H1 (cell line): ENCODE measurements around the gene SEZ6. TPM values are rescaled to one million over a fixed set of nuclear protein-coding genes. Genes with fewer than 3 reads are reported as not detected.

Source experiments
- CTCF ChIA-PET: fragments of 300-600 bp; sonication (Branson Sonifier 250); formaldehyde crosslinking; loops from one replicate; lab custom pipeline; 2021; ENCODE audit not compliant: partially characterized antibody; lab: Charles Lee
- POLR2A ChIA-PET: fragments of 300-600 bp; sonication (Branson Sonifier 250); formaldehyde crosslinking; loops from one replicate; lab custom pipeline; 2021; ENCODE audit warnings: inconsistent platforms; ENCODE audit not compliant: partially characterized antibody; lab: Charles Lee
- DNase-seq, 2 experiments: peaks; one replicate each; pipeline versions ENCODE4 v3.0.0 to v3.0.0-alpha.2; 2010 to 2022; ENCODE audit warnings: low spot score in 2 of 2, low read depth in 1 of 2, mixed read lengths in 1 of 2
- FAIRE-seq: peaks from 2 replicates; lab custom pipeline; 2011; peaks lifted over from hg19 to GRCh38; lab: Jason Lieb, UNC
- H2AFZ ChIP-seq: 2 replicates; pipeline ENCODE4 v1.8.1; 2012; ENCODE audit warnings: low read length, inconsistent platforms
- H2AK5ac ChIP-seq: 2 replicates; pipeline ENCODE4 v1.6.1; 2013; ENCODE audit warnings: low read depth, low read length
- H2BK120ac ChIP-seq: replicated peaks from 2 replicates; pipeline ENCODE3; 2013; ENCODE audit warnings: low read depth, low read length, inconsistent platforms
- H2BK12ac ChIP-seq: 2 replicates; pipeline ENCODE4 v1.6.1; 2013; ENCODE audit warnings: low read depth, low read length
- H2BK15ac ChIP-seq: 2 replicates; pipeline ENCODE4 v1.6.1; 2013; ENCODE audit warnings: low read length
- H2BK20ac ChIP-seq: 2 replicates; pipeline ENCODE4 v1.6.1; 2013; ENCODE audit warnings: low read length
- H2BK5ac ChIP-seq: 2 replicates; pipeline ENCODE4 v1.6.1; 2013; ENCODE audit warnings: low read depth, low read length
- H3K14ac ChIP-seq: 2 replicates; pipeline ENCODE4 v1.6.1; 2013; ENCODE audit warnings: inconsistent platforms; ENCODE audit not compliant: insufficient read length
- H3K18ac ChIP-seq: 2 replicates; pipeline ENCODE4 v1.6.1; 2013; ENCODE audit warnings: low read length; ENCODE audit errors: extremely low read depth
- H3K23ac ChIP-seq: 2 replicates; pipeline ENCODE4 v1.6.1; 2013; ENCODE audit warnings: inconsistent platforms; ENCODE audit not compliant: insufficient read length
- H3K23me2 ChIP-seq: 2 replicates; pipeline ENCODE4 v1.6.1; 2013; ENCODE audit warnings: low read depth, low read length
- H3K27ac ChIP-seq: 2 replicates; pipeline ENCODE4 v1.6.1; 2011; ENCODE audit warnings: low read depth, low read length, inconsistent platforms
- H3K27me3 ChIP-seq, 4 experiments: replicated peaks in 1 of 4; 1 replicate in 1 of 4; 2 replicates in 3 of 4; pipeline versions ENCODE4 v1.6.1 to v1.8.1; 2011 to 2013; ENCODE audit warnings: low read length in 3 of 4, mild to moderate bottlenecking in 3 of 4, inconsistent platforms in 2 of 4, mixed read lengths in 2 of 4, moderate library complexity in 1 of 4; ENCODE audit not compliant: control insufficient read depth in 3 of 4, insufficient read depth in 3 of 4; ENCODE audit errors: extremely low read depth in 1 of 4
- H3K36me3 ChIP-seq, 4 experiments: 2 replicates each; pipeline versions ENCODE4 v1.6.1 to v1.8.1; 2011 to 2013; ENCODE audit warnings: mild to moderate bottlenecking in 4 of 4, low read length in 3 of 4, moderate library complexity in 2 of 4, control low read depth in 1 of 4, inconsistent platforms in 1 of 4; ENCODE audit not compliant: insufficient read depth in 4 of 4, control insufficient read depth in 2 of 4
- H3K4ac ChIP-seq: replicated peaks from 2 replicates; pipeline ENCODE3; 2013; ENCODE audit warnings: low read length, low read depth, mixed read lengths, inconsistent platforms; ENCODE audit not compliant: insufficient read length
- H3K4me1 ChIP-seq, 4 experiments: replicated peaks in 1 of 4; 1 replicate in 1 of 4; 2 replicates in 3 of 4; pipeline versions ENCODE4 v1.6.1 to v1.8.1; 2011 to 2013; ENCODE audit warnings: low read length in 3 of 4, inconsistent platforms in 2 of 4, mixed read lengths in 1 of 4; ENCODE audit not compliant: insufficient read depth in 4 of 4, control insufficient read depth in 3 of 4
- H3K4me2 ChIP-seq, 2 experiments: 2 replicates each; pipeline versions ENCODE4 v1.6.1 to v1.8.1; 2011 to 2013; ENCODE audit warnings: low read depth in 2 of 2, low read length in 2 of 2, control low read depth in 1 of 2, inconsistent platforms in 1 of 2, mild to moderate bottlenecking in 1 of 2; ENCODE audit not compliant: insufficient read depth in 1 of 2
- H3K4me3 ChIP-seq, 4 experiments: fragments of 200-600, 300-600 bp in 1 of 4; sonication (generic), shearing (Covaris generic), sonication (Bioruptor Twin) in 1 of 4; 2 replicates each; pipeline versions ENCODE4 v1.5.1 to v1.8.1; 2011 to 2016; ENCODE audit warnings: low read length in 4 of 4, low read depth in 3 of 4, control low read depth in 2 of 4, inconsistent platforms in 2 of 4, mild to moderate bottlenecking in 2 of 4, mixed read lengths in 1 of 4, moderate library complexity in 1 of 4; ENCODE audit not compliant: insufficient read depth in 2 of 4; ENCODE audit errors: extremely low read depth in 1 of 4
- H3K56ac ChIP-seq: replicated peaks from 2 replicates; pipeline ENCODE3; 2013; ENCODE audit warnings: low read depth, mild to moderate bottlenecking, mixed read lengths, low read length, inconsistent platforms; ENCODE audit not compliant: insufficient read length
- H3K79me1 ChIP-seq: 2 replicates; pipeline ENCODE4 v1.6.1; 2013; ENCODE audit warnings: low read depth, low read length, control low read depth
- H3K79me2 ChIP-seq, 2 experiments: 2 replicates each; pipeline versions ENCODE4 v1.6.1 to v1.8.1; 2012 to 2013; ENCODE audit warnings: low read length in 2 of 2, mild to moderate bottlenecking in 2 of 2, inconsistent platforms in 1 of 2; ENCODE audit not compliant: insufficient read depth in 2 of 2, control insufficient read depth in 1 of 2
- H3K9ac ChIP-seq, 4 experiments: replicated peaks in 1 of 4; 1 replicate in 1 of 4; 2 replicates in 3 of 4; pipeline versions ENCODE4 v1.6.1 to v1.8.1; 2011 to 2013; ENCODE audit warnings: low read depth in 3 of 4, low read length in 3 of 4, control low read depth in 2 of 4, mild to moderate bottlenecking in 2 of 4, moderate library complexity in 2 of 4, inconsistent platforms in 1 of 4; ENCODE audit errors: extremely low read depth in 1 of 4
- H3K9me3 ChIP-seq, 2 experiments: 2 replicates each; pipeline versions ENCODE4 v1.6.1 to v1.8.1; 2012 to 2013; ENCODE audit warnings: mild to moderate bottlenecking in 2 of 2, moderate library complexity in 2 of 2, control low read depth in 1 of 2, inconsistent platforms in 1 of 2, low read depth in 1 of 2, low read length in 1 of 2, mixed read lengths in 1 of 2; ENCODE audit not compliant: insufficient read depth in 2 of 2
- H4K20me1 ChIP-seq, 2 experiments: replicated peaks in 1 of 2; 2 replicates each; pipeline versions ENCODE3 to v1.8.1; 2011 to 2013; ENCODE audit warnings: inconsistent platforms in 2 of 2, low read length in 2 of 2, mild to moderate bottlenecking in 1 of 2; ENCODE audit not compliant: insufficient read depth in 2 of 2, control insufficient read depth in 1 of 2
- H4K5ac ChIP-seq: 2 replicates; pipeline ENCODE4 v1.6.1; 2013; ENCODE audit warnings: low read length, low read depth, mixed read lengths, inconsistent platforms; ENCODE audit not compliant: insufficient read length
- H4K8ac ChIP-seq: 2 replicates; pipeline ENCODE4 v1.8.0; 2013; ENCODE audit warnings: mild to moderate bottlenecking, moderate library complexity, low read length, inconsistent platforms; ENCODE audit not compliant: insufficient read depth; ENCODE audit errors: extremely low read depth
- H4K91ac ChIP-seq: replicated peaks from 2 replicates; pipeline ENCODE3; 2013; ENCODE audit warnings: low read length, mixed read lengths, inconsistent platforms; ENCODE audit not compliant: insufficient read length
- ASH2L ChIP-seq: fragments of 200-600, 300-600 bp; sonication (generic); IDR thresholded peaks from one replicate; pipeline ENCODE4 v1.7.1; 2017; ENCODE audit warnings: low read length
- CBX8 ChIP-seq: fragments of 300-800, 300-1000 bp; sonication (generic); IDR thresholded peaks from 2 replicates; pipeline ENCODE4 v1.7.1; 2016; ENCODE audit warnings: low read depth, low read length, borderline replicate concordance
- CREB1 ChIP-seq: IDR thresholded peaks from 2 replicates; pipeline ENCODE4 v1.6.1; 2012; ENCODE audit warnings: inconsistent platforms
- E2F6 ChIP-seq: IDR thresholded peaks from 2 replicates; pipeline ENCODE4 v1.6.1; 2012; ENCODE audit warnings: inconsistent platforms
- HDAC2 ChIP-seq, 2 experiments: fragments of 300-600 bp in 1 of 2; sonication (generic) in 1 of 2; IDR thresholded peaks; 2 replicates each; pipeline ENCODE4 v1.6.1; 2011 to 2012; ENCODE audit warnings: low read depth in 2 of 2, low read length in 2 of 2, mild to moderate bottlenecking in 2 of 2, moderate library complexity in 2 of 2, borderline replicate concordance in 1 of 2, inconsistent platforms in 1 of 2
- NRF1 ChIP-seq: IDR thresholded peaks from 2 replicates; pipeline ENCODE4 v1.6.1; 2011; ENCODE audit warnings: mild to moderate bottlenecking, low read depth, low read length, improper control_type of control experiment
- POU5F1 ChIP-seq: IDR thresholded peaks from 2 replicates; pipeline ENCODE4 v1.6.1; 2011; ENCODE audit warnings: low read depth, mild to moderate bottlenecking, low read length, moderate library complexity
- SIN3A ChIP-seq, 2 experiments: IDR thresholded peaks in 1 of 2; conservative IDR thresholded peaks in 1 of 2; 2 replicates each; pipeline ENCODE4 v1.6.1; 2011 to 2012; ENCODE audit warnings: low read length in 2 of 2, improper control_type of control experiment in 1 of 2, low read depth in 1 of 2, mild to moderate bottlenecking in 1 of 2
- SP4 ChIP-seq: IDR thresholded peaks from 2 replicates; pipeline ENCODE4 v1.6.1; 2012; ENCODE audit warnings: low read length, inconsistent platforms
- TBP ChIP-seq: IDR thresholded peaks from 2 replicates; pipeline ENCODE4 v1.6.1; 2011; ENCODE audit warnings: low read depth, low read length, improper control_type of control experiment
- TEAD4 ChIP-seq: IDR thresholded peaks from 2 replicates; pipeline ENCODE4 v1.6.1; 2012; ENCODE audit warnings: low read depth, low read length, inconsistent platforms, mixed read lengths
- WGBS, 2 experiments: shearing (Covaris generic) in 1 of 2; methylation state at CpG; one replicate each; pipeline versions ENCODE4 v1.1.6 to v1.1.7; 2013 to 2015; ENCODE audit warnings: low lambda C conversion rate in 2 of 2, mixed read lengths in 2 of 2, inconsistent platforms in 1 of 2, low coverage in 1 of 2, missing lambda C conversion rate in 1 of 2; ENCODE audit not compliant: insufficient replicate concordance in 2 of 2, insufficient coverage in 1 of 2, insufficient read length in 1 of 2; ENCODE audit errors: extremely low coverage in 1 of 2, missing lambda C conversion rate in 1 of 2; 5-methylcytosine and 5-hydroxymethylcytosine counted together
- polyA plus RNA-seq, 7 experiments: library from polyadenylated mRNA; depleted of rRNA in 3 of 7; stranded (reverse) in 5 of 7; unstranded in 2 of 7; fragments of >200 nt in 5 of 7; fragments of 200-250 nt in 2 of 7; gene quantifications; 1 replicate in 5 of 7; 2 replicates in 1 of 7; 4 replicates in 1 of 7; pipeline versions ENCODE4 v1.2.1 to v1.2.3, GENCODE V29; 2011 to 2013; ENCODE audit warnings: missing spikeins in 2 of 7, mixed read lengths in 2 of 7
- total RNA-seq: library from RNA; stranded (reverse); fragmentation: NEBNext Ultra II Directional; extraction: Animal tissue kit (Norgen Biotek cat#: 25700); gene quantifications from 2 replicates; pipeline ENCODE4 v1.2.1, GENCODE V29; 2021

The SEZ6 gene
- total and polyA plus RNA-seq, 2 of the 8 experiments (the other 6 are each of a cell fraction or from before 2014, with no cell fraction given): 6.9 to 16.1 TPM

- peak within 1 kb of the TSS; percentile 93 for H4K8ac ChIP-seq
- H2AFZ ChIP-seq: peak within 1 kb of the TSS; percentile 36; the same call in 1 of the 2 replicates
- peak; percentile 93 for FAIRE-seq
- TF ChIP-seq POU5F1 (no peak), NRF1 (peak; percentile 99), SP4 (peak; percentile 89; the same call in 1 of the 2 replicates), ASH2L (peak; percentile 51), E2F6 (no peak), TBP (peak; percentile 69), CREB1 (peak; percentile 29), SIN3A (conservative IDR thresholded peaks at IDR 0.05 in 1 of 2, IDR thresholded peaks at IDR 0.05 in 1 of 2; ENCODE audit: low read depth in 1 of 2, low read length in 2 of 2) (peak in 1 of 2 experiments; percentile 62; a peak in 1 of 4 replicates), CBX8 (no peak), TEAD4 (peak; percentile 24; the same call in 1 of the 2 replicates), HDAC2 (IDR thresholded peaks at IDR 0.05; ENCODE audit: borderline replicate concordance in 1 of 2, low read depth in 2 of 2, low read length in 2 of 2) (no peak)
Observed at GRCh38 chr17:28951428-28951990, 54.3 kb downstream of the SEZ6 start, which contains the start of gene PHF12. TSS of gene PHF12 (minus strand) at chr17:28951518. CDS start at chr17:28950960, 558 bp downstream.

More at GRCh38 chr17:28951428-28951990, 54.3 kb downstream of the SEZ6 start, which contains the start of gene PHF12:
- Histone ChIP-seq H3K18ac (peak within 1 kb of the TSS; percentile 75), H3K4me3 (peak within 1 kb of the TSS; percentile 68 to 97 (median 94)), H2AK5ac (peak within 1 kb of the TSS; percentile 88; the same call in 1 of the 2 replicates), H3K79me1 (no peaks in the 10 kb centered on the region; the same call in 1 of the 2 replicates), H3K9me3 (no peaks in the 10 kb centered on the region), H3K4me1 (peaks cover 9 to 24% (median 13%) of the 10 kb centered on the region in 4 experiments; a peak in 5 of 7 replicates), H4K5ac (peak within 1 kb of the TSS; percentile 65), H3K36me3 (peaks cover 0 to 6% (median under 1%) of the 10 kb centered on the region in 4 experiments; a peak in 2 of 8 replicates), H3K4ac (peak within 1 kb of the TSS; percentile 80), H3K27me3 (no peaks in the 10 kb centered on the region), H3K4me2 (peak within 1 kb of the TSS; percentile 95 to 99), H3K79me2 (peaks cover 26 to 43% of the 10 kb centered on the region in 2 experiments), H3K14ac (no peak within 1 kb of the TSS), H2BK20ac (no peak within 1 kb of the TSS), H2BK12ac (peak within 1 kb of the TSS; percentile 81), H3K23me2 (peaks cover 9% of the 10 kb centered on the region), H4K91ac (peak within 1 kb of the TSS; percentile 79), H3K23ac (no peak within 1 kb of the TSS), H2BK5ac (peak within 1 kb of the TSS; percentile 93), H3K56ac (peak within 1 kb of the TSS; percentile 83), H3K27ac (peak within 1 kb of the TSS; percentile 92), H4K20me1 (peaks cover 2% of the 10 kb centered on the region in 2 experiments), H2BK120ac (peak within 1 kb of the TSS; percentile 51), H3K9ac (peak within 1 kb of the TSS; percentile 81 to 89 (median 84)), H2BK15ac (peak within 1 kb of the TSS; percentile 93; the same call in 1 of the 2 replicates)
- DNase-seq: peak; percentile 97 to 100
- ChIA-PET CTCF (interaction anchor here (4.8 to 15.6 kb wide), 2 partner anchors 12 to 164 kb away, joined by 62 to 548 read pairs; no protein-coding TSS in a partner anchor), POLR2A (interaction anchor here (0.6 to 4.1 kb wide), 23 partner anchors 8 to 342 kb away, joined by 3 to 37 read pairs (median 3); partner anchors contain the start of genes FLOT2, NEK8, NUFIP2 and PROCA1)
- 1% methylated on average over 16 of the region's 51 CpGs; no CpG with 5 or more reads in 1 of the 2 experiments for WGBS, 2 experiments
